ENCODE data around the gene CERS6.

CERS6 gene

GRCh38 chr2:168602846-168603401 lies 146.9 kb downstream of the CERS6 start:
- no peak for DNase-seq (ENCODE audit: low spot score)

DNA sequence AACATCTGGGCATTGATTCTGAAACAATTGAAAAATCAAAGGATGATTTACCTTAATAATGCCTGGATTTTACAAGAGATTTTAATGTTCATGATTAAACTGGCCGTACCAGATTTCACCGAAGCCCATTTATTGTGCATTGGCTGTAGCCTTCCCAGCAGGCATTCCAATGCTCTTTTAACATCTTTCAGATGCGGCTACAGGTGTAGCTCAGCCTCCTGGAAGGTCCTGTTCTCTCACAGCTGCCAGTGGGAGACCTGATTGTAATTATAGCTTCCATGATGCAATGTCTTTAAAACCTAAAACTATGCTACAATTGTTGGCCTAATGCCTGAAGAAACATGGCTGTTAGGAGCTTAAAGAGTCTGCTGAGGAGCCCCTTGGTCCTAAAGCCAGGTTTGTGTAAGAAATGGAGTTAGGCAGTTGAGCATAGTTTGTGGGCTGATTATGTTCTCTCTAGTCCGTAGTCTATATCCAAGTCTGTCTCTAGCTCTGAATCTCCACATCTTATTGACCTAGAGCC lies 147.4 kb downstream of the CERS6 start:
- no peak for DNase-seq (ENCODE audit: low spot score)

DNA sequence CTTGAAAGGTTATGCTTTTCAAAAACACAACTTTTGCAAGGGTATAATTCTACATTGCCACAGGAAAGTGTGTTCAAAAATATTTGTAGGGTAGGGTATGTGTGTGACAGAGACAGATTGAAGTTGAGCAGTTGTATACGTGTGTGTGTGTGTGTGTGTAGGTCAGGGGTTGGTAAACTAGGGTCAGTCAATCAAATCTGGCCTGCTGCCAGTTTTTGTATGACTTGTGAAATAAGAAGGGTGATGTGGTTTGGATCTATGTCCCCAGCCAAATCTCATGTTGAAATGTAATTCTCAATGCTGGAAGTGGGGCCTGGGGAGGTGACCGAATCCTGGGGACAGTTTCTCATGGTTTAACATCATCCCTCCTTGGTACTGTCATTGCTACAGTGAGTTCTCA lies 148.2 kb downstream of the CERS6 start:
- DNase-seq (ENCODE audit: low spot score), result no peak

DNA sequence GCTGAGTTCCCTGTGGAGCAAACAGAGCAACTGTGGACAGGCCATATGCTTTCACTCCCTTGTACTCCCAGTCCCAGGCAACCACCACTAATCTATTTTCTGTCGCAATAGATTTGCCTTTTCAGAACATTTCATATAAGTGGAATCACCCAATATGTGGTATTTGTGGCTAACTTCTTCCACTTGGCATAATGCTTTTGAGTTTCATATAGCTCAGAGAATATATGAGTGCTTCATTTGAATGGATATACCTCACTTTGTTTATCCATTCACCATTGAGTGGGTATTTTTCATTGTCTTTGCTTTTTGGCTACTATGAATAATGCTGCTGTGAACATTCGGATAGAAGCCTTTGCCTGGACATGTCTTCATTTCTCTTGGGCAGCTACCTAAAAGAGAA lies 151.9 kb downstream of the CERS6 start:
- no peak for DNase-seq (ENCODE audit: low spot score)

DNA sequence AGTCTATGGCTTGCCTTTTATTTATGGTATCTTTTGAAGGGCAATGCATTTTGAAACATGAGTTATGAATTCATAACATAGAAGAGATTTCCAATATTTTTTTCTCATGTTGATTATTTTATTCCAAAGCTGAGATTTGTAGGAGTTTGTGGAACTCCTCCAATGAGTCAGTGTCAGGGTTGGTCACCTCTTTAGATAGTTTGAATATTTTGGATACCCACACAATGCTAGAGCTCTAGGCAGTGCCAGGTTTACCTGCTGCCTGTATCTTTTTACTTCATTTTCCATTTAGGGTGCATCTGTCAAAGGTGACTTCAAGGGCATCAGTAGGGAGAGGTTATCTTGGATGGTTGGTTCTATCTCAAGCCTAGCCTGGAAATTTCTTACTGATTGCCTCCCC lies 152.7 kb downstream of the CERS6 start:
- DNase-seq (ENCODE audit: low spot score), result peak; percentile 7

- DNase-seq (ENCODE audit: low spot score), result no peak
These were observed 155.0 kb downstream of the CERS6 start for GRCh38 chr2:168611091-168611490.

DNA sequence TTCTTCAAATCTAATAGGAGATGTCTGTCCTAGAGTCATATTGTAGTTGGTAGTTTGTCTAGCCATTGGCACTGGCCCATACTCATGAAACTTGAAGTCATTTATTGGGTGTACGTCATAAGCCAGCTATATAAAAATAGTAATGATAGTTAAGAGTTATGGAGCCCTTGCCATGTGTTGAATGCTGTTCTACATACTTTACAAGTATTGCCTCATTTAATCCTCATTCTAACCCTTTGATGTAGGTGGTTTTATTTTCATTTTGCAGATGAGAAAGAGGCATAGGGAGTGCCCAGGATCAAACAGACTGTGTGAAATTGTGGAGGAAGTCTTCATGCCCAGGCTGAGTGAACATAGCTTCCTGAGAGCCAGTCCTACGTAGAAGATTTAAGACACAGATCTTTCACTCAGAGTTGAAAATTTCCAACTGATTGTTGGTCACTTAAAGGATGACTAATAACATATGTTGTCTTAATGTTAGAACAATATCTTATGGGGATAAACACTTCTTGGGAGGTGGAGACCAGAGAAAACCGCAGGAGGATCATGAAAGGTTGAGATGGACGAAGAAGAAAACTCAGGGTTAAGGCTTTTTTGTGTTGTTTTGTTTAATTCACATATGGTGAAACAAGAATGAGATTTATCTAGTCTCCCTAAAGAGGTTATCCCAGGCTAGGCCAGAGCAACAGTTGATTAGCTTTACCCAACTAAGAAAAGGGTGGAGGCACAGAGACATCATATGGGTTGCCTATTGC lies 156.0 kb downstream of the CERS6 start:
- DNase-seq (ENCODE audit: low spot score), result no peak

DNA sequence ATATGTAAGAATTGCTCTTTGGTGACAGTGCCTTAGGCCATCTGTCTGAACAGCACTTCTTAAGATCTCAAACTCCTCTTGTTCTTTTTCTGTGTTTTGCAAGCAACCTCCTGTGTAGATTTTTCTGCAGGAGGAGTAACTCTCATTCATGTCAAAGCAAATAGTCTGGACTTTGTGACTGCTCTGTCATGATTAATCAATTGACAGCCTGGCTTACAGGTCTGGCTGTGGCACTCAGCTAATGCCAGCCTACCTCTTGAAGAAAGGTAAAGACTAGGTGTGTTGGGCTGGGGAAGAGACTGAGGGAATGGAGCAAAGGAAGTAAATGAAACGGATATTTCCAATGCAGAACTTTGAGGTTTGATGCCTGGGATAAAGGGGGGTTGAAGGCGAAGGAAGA lies 156.6 kb downstream of the CERS6 start:
- DNase-seq (ENCODE audit: low spot score), result no peak

DNA sequence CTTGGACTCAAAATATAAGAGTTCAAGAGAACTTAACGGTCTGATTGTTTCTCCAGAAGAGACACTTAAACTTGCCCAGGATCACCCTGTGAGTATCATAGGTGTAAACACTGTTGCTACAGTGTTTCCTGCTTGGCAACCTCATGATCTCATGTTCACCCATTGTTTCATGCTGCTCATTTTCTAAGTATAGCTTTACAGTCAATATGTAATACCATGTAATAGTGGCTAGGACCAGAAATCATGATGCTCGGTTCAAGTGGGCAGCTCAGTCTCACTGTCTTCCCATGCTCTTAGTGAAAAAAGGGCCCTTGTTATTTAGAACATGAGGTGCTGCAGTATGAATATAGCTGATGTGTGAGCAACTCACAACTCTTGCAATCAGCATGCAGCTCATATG lies 157.5 kb downstream of the CERS6 start:
- peak; percentile 5 for DNase-seq (ENCODE audit: low spot score)

GRCh38 chr2:168614172-168615018 lies 158.3 kb downstream of the CERS6 start:
- no peak for DNase-seq (ENCODE audit: low spot score)

- DNase-seq (ENCODE audit: low spot score), result no peak
These were observed 164.5 kb downstream of the CERS6 start for GRCh38 chr2:168620554-168620953.

GRCh38 chr2:168622559-168622958 lies 166.5 kb downstream of the CERS6 start:
- DNase-seq (ENCODE audit: low spot score), result peak; percentile 77

DNA sequence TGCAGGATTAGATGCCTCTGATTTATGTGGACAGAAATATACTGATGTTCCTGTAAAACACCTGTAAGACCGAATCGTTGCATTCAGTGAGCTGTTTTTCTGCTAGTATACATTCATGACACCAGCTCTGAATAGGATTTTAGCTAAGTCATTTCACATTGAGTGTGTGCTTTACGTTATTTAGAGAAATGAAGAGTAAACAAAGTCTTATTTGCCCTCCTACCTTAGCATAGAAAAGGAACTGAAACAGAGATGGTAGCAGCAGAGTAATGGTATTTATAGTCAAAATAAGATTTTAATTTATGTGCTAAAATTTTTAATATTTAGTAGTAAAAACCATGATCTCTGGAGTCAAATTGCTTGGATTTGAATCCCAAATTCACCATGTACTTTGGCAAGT lies 168.0 kb downstream of the CERS6 start:
- no peak for DNase-seq (ENCODE audit: low spot score)

DNA sequence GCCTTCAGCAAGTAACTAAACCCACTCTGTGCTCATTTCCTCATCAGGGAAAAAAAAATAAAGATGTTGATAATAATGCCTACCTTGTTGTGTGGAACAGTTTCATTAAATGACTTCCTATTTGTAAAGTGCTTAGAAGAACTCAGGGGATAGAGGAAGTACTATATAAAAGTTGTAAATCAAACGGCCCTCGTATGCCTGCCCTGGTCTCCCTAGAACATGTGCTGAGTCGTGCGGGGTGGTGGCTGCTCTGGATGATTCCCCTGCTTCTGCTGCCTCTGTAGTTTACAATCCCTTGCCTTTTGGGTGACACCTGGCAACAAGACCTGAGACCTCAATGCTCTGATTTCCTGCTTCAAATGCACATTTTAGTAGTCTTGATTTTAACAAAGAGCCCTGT lies 170.0 kb downstream of the CERS6 start:
- DNase-seq (ENCODE audit: low spot score), result no peak

GRCh38 chr2:168626647-168627046 lies 170.6 kb downstream of the CERS6 start:
- DNase-seq (ENCODE audit: low spot score), result no peak

- no peak for DNase-seq (ENCODE audit: low spot score)
These were observed 176.6 kb downstream of the CERS6 start for GRCh38 chr2:168632709-168633121.

DNA sequence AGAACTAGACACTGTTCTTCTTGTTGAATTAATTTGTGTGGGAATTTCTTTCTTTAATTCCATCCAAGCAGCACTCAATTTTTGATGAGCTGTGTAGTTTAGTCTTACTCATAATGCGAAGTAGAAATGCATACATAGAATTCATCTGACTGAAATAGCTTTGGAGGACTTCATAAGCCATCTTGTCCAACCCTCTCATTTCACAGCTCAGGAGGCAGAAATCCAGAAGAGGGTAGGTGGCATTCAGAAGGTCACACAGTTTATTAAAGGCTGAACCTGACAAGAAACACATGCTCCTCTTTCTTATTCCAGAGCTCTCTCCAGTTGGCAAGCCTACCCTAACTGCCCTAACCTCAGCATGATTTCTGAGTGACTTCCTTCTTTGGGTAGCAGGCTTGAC lies 177.1 kb downstream of the CERS6 start:
- DNase-seq (ENCODE audit: low spot score), result no peak

DNA sequence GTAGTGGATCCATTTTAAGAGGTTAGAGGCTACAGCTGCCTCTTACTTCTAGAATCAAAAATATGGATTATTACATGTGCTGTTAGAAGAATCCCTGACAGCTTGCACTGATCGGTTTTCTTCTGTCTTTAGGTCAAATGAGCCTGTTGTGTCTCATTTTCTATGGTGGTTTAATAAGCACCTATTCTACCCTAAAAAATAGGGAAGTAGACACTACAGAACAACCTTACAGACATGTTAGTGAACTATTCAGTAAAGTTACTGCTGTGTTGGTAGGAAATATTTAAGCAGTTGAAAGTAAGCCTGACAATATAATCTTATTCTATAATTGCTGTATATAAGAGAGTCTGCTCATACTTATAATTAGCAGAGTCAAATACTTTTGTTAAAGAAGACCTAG lies 177.8 kb downstream of the CERS6 start:
- no peak for DNase-seq (ENCODE audit: low spot score)

GRCh38 chr2:168635065-168635577 lies 179.0 kb downstream of the CERS6 start:
- no peak for DNase-seq (ENCODE audit: low spot score)

DNA sequence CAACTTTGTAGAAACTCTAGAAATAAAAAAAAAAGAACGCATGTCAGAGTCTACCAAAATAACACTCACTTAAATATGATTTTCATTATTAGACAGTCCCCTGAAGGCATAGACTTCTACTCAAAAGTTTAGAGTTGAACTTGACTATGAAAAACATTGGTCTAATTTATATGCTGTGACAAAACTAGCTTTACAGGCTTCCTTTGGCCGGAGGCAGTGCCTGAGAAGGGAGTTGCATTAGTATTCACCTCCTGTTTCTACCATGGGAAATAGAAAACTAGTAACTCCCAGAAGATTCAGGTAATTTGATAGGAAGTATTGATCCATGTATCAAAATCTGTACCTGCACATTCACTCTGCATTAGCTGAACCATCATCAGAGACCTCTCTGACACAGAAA lies 182.9 kb downstream of the CERS6 start:
- no peak for DNase-seq (ENCODE audit: low spot score)

DNA sequence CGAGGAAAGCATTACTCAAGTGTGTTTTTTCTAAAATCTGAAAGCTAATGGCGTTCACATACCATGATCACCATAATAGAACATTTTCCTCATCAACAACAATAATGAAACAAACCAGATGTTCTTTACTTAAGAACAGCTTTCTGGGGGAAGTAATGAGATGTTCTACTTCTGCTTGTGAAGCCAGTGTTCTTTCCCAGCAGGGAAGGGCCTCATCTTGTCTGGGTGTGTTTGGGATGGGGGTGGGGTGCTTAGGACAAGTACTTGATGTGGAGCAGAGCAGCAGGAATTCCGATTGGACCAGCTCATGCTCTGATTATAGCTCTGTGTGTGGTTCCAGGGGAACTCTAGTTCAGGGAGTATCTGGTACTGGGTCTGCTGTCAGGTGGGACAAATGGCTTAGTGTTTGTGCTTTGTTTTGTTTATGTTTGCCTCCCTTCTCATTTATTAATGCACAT lies 183.4 kb downstream of the CERS6 start:
- peak; percentile 40 for DNase-seq (ENCODE audit: low spot score)

- DNase-seq (ENCODE audit: low spot score), result no peak
These were observed 184.0 kb downstream of the CERS6 start for GRCh38 chr2:168640039-168640438.

- DNase-seq (ENCODE audit: low spot score), result no peak
These were observed 185.6 kb downstream of the CERS6 start for GRCh38 chr2:168641636-168642035.
